Fibroblast of lung (primary cell): Measurements from ENCODE around the gene GPR4. TPM values are rescaled to one million over a fixed set of nuclear protein-coding genes. Genes with fewer than 3 reads are reported as not detected.

Source experiments
- DNase-seq, 2 donors: peaks; one replicate each; pipeline versions ENCODE4 v3.0.0 to v3.0.0-alpha.2; 2010; ENCODE audit warnings: low read depth in 2 of 2
- H2AFZ ChIP-seq: 2 replicates; pipeline ENCODE4 v1.5.1; 2012; ENCODE audit warnings: low read length, control low read depth, inconsistent platforms
- H3K27ac ChIP-seq: 2 replicates; pipeline ENCODE4 v1.5.1; 2011; ENCODE audit warnings: low read length, control low read depth; ENCODE audit not compliant: insufficient read depth
- H3K27me3 ChIP-seq: 2 replicates; pipeline ENCODE4 v1.5.1; 2011; ENCODE audit warnings: mild to moderate bottlenecking, low read length; ENCODE audit not compliant: control insufficient read depth, insufficient read depth
- H3K36me3 ChIP-seq: 2 replicates; pipeline ENCODE4 v1.5.1; 2011; ENCODE audit warnings: low read length; ENCODE audit not compliant: control insufficient read depth, insufficient read depth
- H3K4me1 ChIP-seq: 2 replicates; pipeline ENCODE4 v1.5.1; 2011; ENCODE audit warnings: low read length; ENCODE audit not compliant: control insufficient read depth, insufficient read depth; ENCODE audit errors: extremely low read depth
- H3K4me2 ChIP-seq: 2 replicates; pipeline ENCODE4 v1.5.1; 2011; ENCODE audit warnings: low read length, control low read depth; ENCODE audit not compliant: insufficient read depth; ENCODE audit errors: extremely low read depth
- H3K4me3 ChIP-seq, 4 experiments: fragments of 200-600 bp in 1 of 4; sonication (generic) in 1 of 4; replicated peaks in 1 of 4; 2 replicates each; pipeline ENCODE4 v1.5.1; 2011 to 2016; ENCODE audit warnings: low read length in 4 of 4, low read depth in 3 of 4, mild to moderate bottlenecking in 3 of 4, control low read depth in 2 of 4, inconsistent platforms in 1 of 4, mixed read lengths in 1 of 4; ENCODE audit not compliant: insufficient read depth in 1 of 4; ENCODE audit errors: control extremely low read depth in 1 of 4
- H3K79me2 ChIP-seq: 2 replicates; pipeline ENCODE4 v1.5.1; 2012; ENCODE audit warnings: mild to moderate bottlenecking, low read length, inconsistent platforms; ENCODE audit not compliant: control insufficient read depth, insufficient read depth
- H3K9ac ChIP-seq: 2 replicates; pipeline ENCODE4 v1.5.1; 2011; ENCODE audit warnings: mild to moderate bottlenecking, low read length, control low read depth; ENCODE audit not compliant: insufficient read depth
- H3K9me3 ChIP-seq: 2 replicates; pipeline ENCODE4 v1.5.1; 2012; ENCODE audit warnings: low read depth, low read length; ENCODE audit not compliant: control insufficient read depth, insufficient read depth
- H4K20me1 ChIP-seq: 2 replicates; pipeline ENCODE4 v1.5.1; 2011; ENCODE audit warnings: low read length; ENCODE audit not compliant: control insufficient read depth, insufficient read depth; ENCODE audit errors: extremely low read depth
- CTCF ChIP-seq, 2 donors: IDR thresholded peaks in 1 of 2; conservative IDR thresholded peaks in 1 of 2; 1 replicate in 1 of 2; 2 replicates in 1 of 2; pipeline ENCODE4 v1.5.1; 2011 to 2012; ENCODE audit warnings: low read length in 2 of 2, control low read depth in 1 of 2, inconsistent platforms in 1 of 2, low read depth in 1 of 2, mild to moderate bottlenecking in 1 of 2
- EZH2 ChIP-seq: IDR thresholded peaks from 2 replicates; pipeline ENCODE4 v1.5.1; 2012; ENCODE audit warnings: low read length, control low read depth, mild to moderate bottlenecking; ENCODE audit errors: missing control alignments
- polyA plus RNA-seq, 2 donors: library from polyadenylated mRNA; depleted of rRNA in 1 of 2; stranded (reverse) in 1 of 2; unstranded in 1 of 2; fragments of >200 nt; gene quantifications; 2 replicates each; pipeline ENCODE4 v1.2.1, GENCODE V29; 2011 to 2012; ENCODE audit warnings: missing spikeins in 1 of 2
- total RNA-seq: library from RNA; depleted of rRNA; stranded (reverse); fragments of >200 nt; gene quantifications from 2 replicates; pipeline ENCODE4 v1.2.1, GENCODE V29; 2014

Gene GPR4
- total and polyA plus RNA-seq, 2 donors (not counting 1 experiment from before 2014, with no cell fraction given): 0.58 TPM; not detected in 1

GRCh38 chr19:45645631-45646344 lies 43.8 kb upstream of the GPR4 start:
- Histone ChIP-seq H3K9ac (no peak overlapping the region), H3K79me2 (no peaks in the 10 kb centered on the region), H3K4me2 (peak overlapping the region; percentile 11), H3K27me3 (no peaks in the 10 kb centered on the region), H3K9me3 (no peaks in the 10 kb centered on the region), H3K4me1 (peaks cover 6% of the 10 kb centered on the region), H3K27ac (no peak overlapping the region), H3K4me3 (peak overlapping the region; percentile 19 to 65 (median 54)), H3K36me3 (no peaks in the 10 kb centered on the region), H4K20me1 (no peaks in the 10 kb centered on the region), H2AFZ (peak overlapping the region; percentile 20)
- TF ChIP-seq EZH2 (no peak), CTCF (conservative IDR thresholded peaks at IDR 0.05 in 1 of 2, IDR thresholded peaks at IDR 0.05 in 1 of 2; ENCODE audit: low read depth in 1 of 2, low read length in 2 of 2) (no peak)
- DNase-seq: peak; percentile 82 to 83

- no peaks in the 10 kb centered on the region for H4K20me1 ChIP-seq
- H3K4me2 ChIP-seq: no peak overlapping the region
Measured at GRCh38 chr19:45645068-45645630, 43.1 kb upstream of the GPR4 start.

More at GRCh38 chr19:45645068-45645630, 43.1 kb upstream of the GPR4 start:
- H3K36me3 ChIP-seq: no peaks in the 10 kb centered on the region
- no peak overlapping the region for H3K9ac ChIP-seq
- no peaks in the 10 kb centered on the region for H3K79me2 ChIP-seq
- no peak for DNase-seq
- H3K27me3 ChIP-seq: no peaks in the 10 kb centered on the region
- H3K4me3 ChIP-seq: peak overlapping the region in 2 of 4 experiments; percentile 63 to 65
- H3K9me3 ChIP-seq: no peaks in the 10 kb centered on the region
- peaks cover 6% of the 10 kb centered on the region for H3K4me1 ChIP-seq
- no peak overlapping the region for H2AFZ ChIP-seq
- TF ChIP-seq CTCF (conservative IDR thresholded peaks at IDR 0.05 in 1 of 2, IDR thresholded peaks at IDR 0.05 in 1 of 2; ENCODE audit: low read depth in 1 of 2, low read length in 2 of 2): no peak
- no peak for TF ChIP-seq EZH2
- no peak overlapping the region for H3K27ac ChIP-seq
